Breast epithelium (tissue), 3 donors: ENCODE results near the gene ADGB.

ENCODE experiments used
- POLR2A ChIP-seq: fragments of 450-650 bp; IDR thresholded peaks from one replicate; pipeline ENCODE4 v1.6.1; 2016; ENCODE audit warnings: antibody characterized with exemption, mild to moderate bottlenecking, moderate library complexity
- POLR2AphosphoS5 ChIP-seq, 3 donors: sonication (generic); formaldehyde crosslinking; IDR thresholded peaks; one replicate each; pipeline ENCODE4 v1.6.1; 2017; ENCODE audit warnings: antibody characterized with exemption in 3 of 3
- TF ChIP-seq, protein P1 (sequence below), 3 donors: fragments of 450-650 bp; IDR thresholded peaks; one replicate each; pipeline ENCODE4 v1.5.1; 2016 to 2017; ENCODE audit warnings: antibody characterized with exemption in 3 of 3, mild to moderate bottlenecking in 3 of 3, moderate library complexity in 3 of 3

DNA sequence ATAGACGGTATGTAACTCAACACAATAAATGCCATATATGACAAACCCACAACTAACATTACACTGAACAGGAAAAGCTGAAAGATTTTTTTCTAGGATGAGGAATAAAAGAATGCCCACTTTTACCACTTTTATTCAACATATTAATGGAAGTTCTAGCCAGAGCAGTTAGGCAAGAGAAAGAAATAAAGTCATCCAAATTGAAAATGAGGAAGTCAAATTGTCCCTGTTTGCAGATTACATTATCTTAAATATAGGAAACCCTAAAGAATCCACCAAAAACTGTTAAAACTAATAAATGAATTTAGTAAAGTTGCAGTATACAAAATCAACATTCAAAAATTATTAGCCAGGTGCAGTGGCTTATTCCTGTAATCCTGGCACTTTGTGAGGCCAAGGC is 24.6 kb upstream of the ADGB start:
- TF ChIP-seq, protein P1, sequence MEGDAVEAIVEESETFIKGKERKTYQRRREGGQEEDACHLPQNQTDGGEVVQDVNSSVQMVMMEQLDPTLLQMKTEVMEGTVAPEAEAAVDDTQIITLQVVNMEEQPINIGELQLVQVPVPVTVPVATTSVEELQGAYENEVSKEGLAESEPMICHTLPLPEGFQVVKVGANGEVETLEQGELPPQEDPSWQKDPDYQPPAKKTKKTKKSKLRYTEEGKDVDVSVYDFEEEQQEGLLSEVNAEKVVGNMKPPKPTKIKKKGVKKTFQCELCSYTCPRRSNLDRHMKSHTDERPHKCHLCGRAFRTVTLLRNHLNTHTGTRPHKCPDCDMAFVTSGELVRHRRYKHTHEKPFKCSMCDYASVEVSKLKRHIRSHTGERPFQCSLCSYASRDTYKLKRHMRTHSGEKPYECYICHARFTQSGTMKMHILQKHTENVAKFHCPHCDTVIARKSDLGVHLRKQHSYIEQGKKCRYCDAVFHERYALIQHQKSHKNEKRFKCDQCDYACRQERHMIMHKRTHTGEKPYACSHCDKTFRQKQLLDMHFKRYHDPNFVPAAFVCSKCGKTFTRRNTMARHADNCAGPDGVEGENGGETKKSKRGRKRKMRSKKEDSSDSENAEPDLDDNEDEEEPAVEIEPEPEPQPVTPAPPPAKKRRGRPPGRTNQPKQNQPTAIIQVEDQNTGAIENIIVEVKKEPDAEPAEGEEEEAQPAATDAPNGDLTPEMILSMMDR (IDR thresholded peaks at IDR 0.05) = no peak
- no peak for TF ChIP-seq POLR2AphosphoS5 (IDR thresholded peaks at IDR 0.05)
- TF ChIP-seq POLR2A = no peak
